Left ventricle myocardium superior (tissue), 1 donor: ENCODE results near the gene SHLD2. TPM values are rescaled to one million over a fixed set of nuclear protein-coding genes. Genes with fewer than 3 reads are reported as not detected.
"Not testable (repeated sequence)": the region's sequence is repeated elsewhere in the genome, so short reads cannot be mapped to it uniquely, and the experiment has no call there.

Experiments
- ATAC-seq: fragments of 200-7000 bp; cut with Tn5 transposase; one replicate; pipeline ENCODE4 v1.9.1; 2020; ENCODE audit warnings: mild to moderate bottlenecking, moderate library complexity
- DNase-seq: peaks from one replicate; pipeline ENCODE4 v3.0.0-alpha.2; 2020
- intact Hi-C: fragments of 100-400 bp; cut with micrococcal nuclease; formaldehyde crosslinking; loops from one replicate; pipeline ENCODE4 v1.11.0; 2022
- total RNA-seq: library from RNA; stranded (reverse); fragmentation: NEBNext Ultra II Directional; extraction: Animal tissue kit (Norgen Biotek cat#: 25700); gene quantifications from one replicate; pipeline ENCODE4 v1.2.1, GENCODE V29; 2021
- donor health status: DM: no; HTN: yes; CAD: no; lungs with severe emphysema.

SHLD2 gene
- total RNA-seq, 1 donor from 2014 or later: 12.1 TPM

DNA sequence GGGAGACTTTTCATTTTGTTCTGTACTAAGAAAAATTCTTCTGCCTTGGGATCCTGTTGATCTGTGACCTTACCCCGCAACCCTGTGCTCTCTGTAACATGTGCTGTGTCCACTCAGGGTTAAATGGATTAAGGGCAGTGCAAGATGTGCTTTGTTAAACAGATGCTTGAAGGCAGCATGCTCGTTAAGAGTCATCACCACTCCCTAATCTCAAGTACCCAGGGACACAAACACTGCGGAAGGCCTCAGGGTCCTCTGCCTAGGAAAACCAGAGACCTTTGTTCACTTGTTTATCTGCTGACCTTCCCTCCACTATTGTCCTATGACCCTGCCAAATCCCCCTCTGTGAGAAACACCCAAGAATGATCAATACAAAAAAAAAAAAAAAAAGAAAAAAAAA lies 13.4 kb upstream of the SHLD2 start:
- DNase-seq, intact Hi-C loops: not testable (repeated sequence)

DNA sequence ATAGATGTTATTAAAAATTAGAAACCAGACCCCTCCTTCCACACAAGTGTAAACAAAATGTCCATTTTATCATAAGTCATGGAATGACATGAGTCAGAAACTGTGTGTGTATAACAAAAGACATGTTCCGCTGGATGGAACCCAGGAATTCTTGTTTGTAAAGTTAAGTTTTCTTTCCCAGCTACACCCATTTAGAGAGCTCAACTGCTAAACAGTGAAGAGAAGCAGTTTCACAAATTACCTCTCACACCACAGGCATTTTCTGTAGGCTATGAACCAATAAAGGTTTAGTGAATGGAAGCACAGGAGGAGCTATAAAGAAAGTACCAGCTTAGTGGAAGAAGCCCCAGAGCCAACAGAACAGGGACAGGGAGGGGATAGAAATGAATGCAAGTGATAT lies 12.8 kb upstream of the SHLD2 start:
- intact Hi-C loops: not testable (repeated sequence)
- peak; percentile 53 for ATAC-seq

More for the DNA sequence above, 13.4 kb upstream of the SHLD2 start:
- not testable (repeated sequence) for ATAC-seq

DNA sequence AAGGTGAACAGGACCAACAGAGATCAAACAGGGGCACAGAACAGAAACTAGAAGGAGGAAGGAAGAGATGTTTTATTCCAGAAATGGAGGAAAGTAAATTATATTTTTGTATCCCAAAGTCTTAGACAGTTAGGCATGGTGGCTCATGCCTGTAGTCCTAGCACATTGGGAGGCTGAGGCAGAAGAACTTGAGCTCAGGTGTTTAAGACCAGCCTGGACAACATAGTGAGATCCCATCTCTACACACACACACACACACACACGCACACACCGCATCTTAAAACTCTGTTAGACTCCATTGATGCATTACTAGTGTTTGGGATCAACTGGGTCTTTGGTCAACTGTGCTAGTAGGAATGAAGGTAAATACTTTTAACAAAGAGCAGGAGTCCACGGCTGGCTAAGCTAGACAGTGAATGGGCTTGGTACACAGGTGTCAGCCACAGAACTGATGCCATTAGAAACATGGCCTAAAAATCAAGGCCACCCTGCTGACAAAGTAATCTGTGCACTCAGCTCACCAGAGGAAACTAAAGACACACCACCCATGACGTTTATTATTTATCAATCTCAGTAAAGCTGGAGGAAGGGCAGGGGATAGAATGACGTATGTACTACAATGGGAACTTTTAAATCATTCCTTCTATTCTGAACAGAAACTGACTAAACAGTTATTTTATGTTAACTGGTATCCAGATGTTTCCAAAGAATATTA lies 11.3 kb upstream of the SHLD2 start:
- intact Hi-C loops, DNase-seq: not testable (repeated sequence)
- peak; percentile 47 for ATAC-seq

More for the DNA sequence above, 12.8 kb upstream of the SHLD2 start:
- DNase-seq: not testable (repeated sequence)

DNA sequence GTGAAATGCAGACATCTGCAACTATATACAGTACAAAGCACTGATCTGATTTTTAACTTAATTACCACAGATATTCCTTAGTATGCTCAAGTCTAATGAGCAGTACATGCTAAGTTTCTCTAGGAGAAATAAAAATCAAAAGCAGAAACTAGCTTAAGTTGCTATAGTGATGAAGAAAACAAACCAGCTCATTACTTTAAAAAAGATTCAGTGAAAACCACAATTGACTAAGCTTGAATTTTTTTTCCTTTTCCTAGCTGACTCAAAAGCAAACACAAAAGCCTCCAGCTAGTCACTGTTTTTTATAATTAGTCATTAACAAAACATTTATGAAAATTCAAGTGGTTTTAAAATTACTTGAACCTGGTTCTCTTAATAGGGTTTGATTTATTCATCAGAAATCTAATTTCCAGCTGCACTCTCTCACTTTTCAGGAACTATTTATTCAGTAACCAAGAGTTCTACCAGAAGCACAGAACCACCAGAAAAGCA lies 10.7 kb upstream of the SHLD2 start:
- ATAC-seq: peak; percentile 24
- DNase-seq, intact Hi-C loops: not testable (repeated sequence)

DNA sequence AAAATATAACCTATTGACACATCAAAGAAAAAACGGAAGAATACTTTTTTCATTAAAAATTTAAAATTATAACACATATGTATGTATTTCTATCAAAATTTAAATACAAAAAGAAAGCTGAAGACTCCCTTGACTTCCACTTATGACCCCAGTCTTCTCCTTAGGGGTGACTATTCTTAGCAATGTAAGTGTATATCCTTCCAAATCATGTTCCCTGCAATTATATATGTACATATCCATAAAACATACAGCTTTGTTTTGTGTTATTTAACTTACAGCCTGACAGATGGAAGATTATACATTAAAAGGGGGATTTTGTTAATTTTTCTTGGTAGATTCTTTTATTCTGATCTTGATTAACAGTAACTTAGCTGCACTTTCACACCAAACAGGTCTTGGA lies 9.5 kb upstream of the SHLD2 start:
- intact Hi-C loops: no loop called here
- ATAC-seq (no peak), DNase-seq (no peak)

DNA sequence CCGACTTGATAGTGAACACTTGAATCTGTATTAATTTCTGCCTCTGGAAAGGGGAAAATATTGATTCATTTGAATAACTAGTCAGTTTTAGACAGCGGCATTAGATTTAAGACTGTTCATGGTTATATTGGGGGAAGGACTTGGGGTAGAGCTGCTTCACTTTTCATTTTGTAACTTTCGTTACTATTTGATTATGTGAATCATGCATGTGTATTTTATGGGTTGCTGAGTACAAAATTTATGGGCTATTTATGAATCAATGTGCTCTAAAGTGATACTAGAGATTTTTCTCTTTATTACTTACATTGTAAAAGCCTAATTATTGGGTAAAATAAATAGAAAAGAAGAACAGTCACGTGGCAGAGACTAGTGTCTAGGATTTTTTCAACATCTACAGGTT lies 5.3 kb upstream of the SHLD2 start:
- intact Hi-C loops: no loop called here
- ATAC-seq: no peak
- no peak for DNase-seq

DNA sequence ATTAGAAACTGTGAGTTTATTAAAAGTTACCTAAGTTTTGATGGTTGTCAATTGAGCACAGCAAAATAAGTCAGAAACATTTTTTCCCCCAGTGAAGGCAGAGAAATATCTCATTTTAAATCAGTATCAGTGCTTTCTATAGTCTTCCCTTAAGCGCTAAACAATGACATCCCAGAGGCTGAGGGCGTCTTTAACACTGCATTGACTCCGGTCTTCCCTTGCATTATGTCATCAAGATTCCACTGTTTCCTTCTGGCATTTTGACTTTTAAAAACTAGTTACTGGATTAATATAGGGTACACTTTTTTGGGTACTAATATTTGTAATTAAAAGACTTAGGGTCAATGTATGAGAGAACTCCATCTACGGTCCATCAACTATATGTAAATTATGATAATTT lies 4.2 kb upstream of the SHLD2 start:
- intact Hi-C loops: no loop called here
- ATAC-seq: no peak

DNA sequence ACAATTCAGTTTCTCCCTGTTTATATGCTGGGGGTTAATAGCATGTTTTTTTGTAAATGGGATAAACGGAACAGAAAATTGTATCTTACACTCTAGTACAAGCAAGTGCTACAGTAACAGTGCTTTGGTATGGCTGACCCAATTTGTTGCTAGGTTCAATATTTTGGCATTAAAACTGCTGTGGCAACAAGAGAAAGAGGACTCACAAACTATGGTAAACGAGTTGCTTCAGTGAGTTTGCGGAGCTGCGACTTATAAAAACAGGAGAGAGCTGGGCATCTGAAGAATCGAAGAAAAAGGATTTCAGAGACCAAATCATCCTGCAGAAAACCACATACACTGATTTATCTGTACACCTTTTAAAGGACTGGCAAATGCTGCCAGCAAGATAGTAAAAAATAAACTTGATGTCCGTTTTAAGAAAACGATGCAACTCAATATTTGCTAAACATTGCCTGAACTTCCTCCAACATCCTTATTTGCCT lies 2.6 kb upstream of the SHLD2 start:
- intact Hi-C loops: no loop called here
- ATAC-seq: no peak
- no peak for DNase-seq

More for the DNA sequence above, 4.2 kb upstream of the SHLD2 start:
- no peak for DNase-seq

DNA sequence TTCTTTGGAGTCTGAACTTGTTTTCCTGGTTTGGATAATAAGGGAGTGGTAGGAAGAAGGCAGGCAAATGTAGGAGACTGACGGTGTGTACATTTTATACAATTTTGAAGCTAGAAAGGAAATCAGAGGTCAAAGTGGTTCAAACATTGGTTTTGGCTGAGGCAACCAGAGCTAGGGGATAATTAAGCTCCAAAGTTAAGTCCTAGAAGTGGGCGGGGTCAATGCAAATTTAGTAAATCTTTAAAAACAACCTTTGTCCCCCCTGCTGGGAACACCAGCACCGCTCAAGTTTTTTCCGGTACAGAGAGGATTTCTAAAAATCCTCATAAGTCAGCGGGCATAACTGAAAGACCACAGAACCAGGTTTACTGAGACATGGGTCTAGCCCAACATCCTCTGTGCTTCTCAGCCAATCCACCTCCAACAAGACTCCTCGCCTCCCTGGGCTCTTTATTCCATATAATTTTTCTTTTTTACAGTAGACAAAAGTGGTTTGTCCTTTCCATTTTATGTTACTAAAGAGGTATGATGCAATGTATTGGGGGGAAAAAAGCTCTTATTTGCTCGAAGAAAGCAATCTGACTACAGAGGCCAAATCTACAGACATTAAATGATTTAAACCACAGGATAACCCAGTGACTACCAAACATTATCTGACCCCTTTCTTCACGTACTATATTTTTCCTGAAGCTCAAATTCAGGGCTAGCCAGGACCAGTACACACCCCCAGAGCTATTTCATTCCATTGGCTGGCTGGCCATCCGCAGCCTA lies 2.0 kb upstream of the SHLD2 start:
- no peak for ATAC-seq
- intact Hi-C loops: no loop called here
- no peak for DNase-seq

DNA sequence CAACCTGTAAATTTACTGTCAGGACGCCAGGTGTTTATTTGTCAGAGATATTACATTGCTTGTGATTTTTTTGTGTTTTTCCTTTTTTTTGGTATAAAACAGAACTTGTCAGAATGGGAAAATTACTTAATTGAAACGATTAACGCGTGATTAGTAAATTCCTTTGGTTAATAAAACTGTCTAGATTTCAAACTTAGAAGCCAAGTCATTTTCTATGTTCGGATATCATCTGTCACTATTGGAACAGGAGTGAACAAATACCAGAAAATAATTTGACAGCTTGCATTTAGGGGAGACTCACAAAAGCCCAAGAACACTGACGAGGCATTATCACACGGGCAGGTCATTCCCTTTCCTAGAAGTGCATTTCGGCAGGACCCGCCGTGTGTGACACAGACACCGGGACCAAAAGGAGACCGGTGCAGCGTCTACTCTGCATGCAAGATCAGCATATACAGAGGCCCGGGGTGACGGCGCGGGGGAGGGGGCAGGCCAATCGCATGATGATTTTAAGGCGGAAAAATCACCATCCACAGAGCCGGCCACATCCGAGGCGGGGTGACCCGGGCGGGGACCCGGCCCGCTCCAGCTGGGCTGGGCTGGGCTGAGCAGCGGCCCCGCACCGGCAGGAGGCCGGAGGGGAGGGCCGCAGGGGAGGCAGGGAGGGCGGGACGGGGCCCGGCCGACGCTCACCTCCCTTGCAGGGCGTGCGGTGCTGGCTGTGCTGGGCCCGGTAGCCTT lies 1.2 kb upstream of the SHLD2 start:
- intact Hi-C loops: no loop called here

DNA sequence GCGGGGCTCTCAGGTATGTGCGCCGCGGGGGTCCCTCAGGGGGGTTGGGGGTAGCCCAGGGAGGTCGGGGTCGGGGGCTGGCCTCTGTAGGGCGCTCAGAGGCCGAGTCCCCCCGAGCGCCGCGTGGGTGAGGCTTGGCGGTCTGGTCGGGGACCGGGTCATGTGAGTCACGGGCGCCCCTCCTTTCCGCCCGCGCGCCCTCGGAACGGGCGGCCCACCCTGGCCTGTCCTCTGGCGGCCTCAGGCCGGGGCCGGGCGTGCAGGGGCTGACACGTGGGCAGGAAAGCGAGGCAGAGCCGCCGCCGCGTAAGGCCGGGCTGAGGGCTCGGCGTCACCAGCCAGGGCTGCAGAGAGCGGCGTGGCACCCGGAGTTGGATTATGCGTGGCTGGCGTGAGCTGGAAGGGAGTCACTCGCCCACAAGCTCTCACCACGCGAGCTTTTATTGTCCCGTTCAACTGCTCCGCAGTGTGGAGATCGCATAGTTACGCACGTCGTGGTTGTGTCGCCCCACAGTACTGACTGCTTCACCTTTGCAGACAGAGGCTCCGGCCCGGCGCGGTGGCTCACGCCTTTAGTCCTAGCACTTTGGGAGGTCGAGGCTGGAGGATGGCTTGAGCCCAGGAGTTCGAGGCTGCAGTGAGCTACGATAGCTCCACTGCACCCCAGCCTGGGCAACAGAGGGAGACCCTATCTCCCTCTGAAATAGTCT lies 385 bp downstream of the SHLD2 start:
- peak; percentile 92 for DNase-seq
- intact Hi-C loops: no loop called here
- ATAC-seq: peak; percentile 89

More for the DNA sequence above, 1.2 kb upstream of the SHLD2 start:
- DNase-seq (peak; percentile 76), ATAC-seq (peak; percentile 33)

DNA sequence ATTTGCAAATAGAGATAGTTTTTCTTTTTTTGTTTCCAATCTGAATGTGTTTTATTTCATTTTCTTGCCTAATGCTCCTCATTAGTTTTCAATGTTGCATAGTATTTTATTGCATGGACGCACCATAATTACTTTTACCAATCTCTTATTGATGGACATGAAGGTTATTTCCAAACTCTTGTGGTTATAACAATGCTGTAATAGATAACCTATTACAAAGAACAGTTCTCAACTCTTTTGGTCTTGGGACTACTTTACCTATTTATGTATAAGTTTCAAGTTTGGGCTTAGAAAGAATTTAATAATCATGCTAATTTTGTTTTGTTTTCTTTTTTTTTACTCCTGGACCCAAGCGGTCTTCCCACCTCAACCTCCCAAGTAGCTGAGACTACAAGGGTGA lies 7.0 kb downstream of the SHLD2 start:
- DNase-seq: no peak
- no peak for ATAC-seq
- intact Hi-C loops: no loop called here

DNA sequence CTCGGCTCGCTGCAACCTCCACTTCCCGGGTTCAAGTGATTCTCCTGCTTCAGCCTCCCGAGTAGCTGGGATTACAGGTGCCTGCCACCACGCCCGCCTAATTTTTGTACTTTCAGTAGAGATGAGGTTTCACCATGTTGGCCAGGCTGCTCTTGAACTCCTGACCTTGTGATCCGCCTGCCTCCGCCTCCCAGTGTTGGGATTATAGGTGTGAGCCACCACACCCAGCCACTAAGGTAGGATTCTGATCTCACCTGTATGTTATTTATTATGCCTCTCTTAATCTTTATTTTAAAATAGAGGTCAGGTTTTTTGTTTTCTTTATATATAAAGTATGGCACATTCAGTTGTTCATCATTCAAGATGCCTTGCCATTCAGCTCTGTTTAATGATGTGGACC lies 9.7 kb downstream of the SHLD2 start:
- DNase-seq, intact Hi-C loops, ATAC-seq: not testable (repeated sequence)

DNA sequence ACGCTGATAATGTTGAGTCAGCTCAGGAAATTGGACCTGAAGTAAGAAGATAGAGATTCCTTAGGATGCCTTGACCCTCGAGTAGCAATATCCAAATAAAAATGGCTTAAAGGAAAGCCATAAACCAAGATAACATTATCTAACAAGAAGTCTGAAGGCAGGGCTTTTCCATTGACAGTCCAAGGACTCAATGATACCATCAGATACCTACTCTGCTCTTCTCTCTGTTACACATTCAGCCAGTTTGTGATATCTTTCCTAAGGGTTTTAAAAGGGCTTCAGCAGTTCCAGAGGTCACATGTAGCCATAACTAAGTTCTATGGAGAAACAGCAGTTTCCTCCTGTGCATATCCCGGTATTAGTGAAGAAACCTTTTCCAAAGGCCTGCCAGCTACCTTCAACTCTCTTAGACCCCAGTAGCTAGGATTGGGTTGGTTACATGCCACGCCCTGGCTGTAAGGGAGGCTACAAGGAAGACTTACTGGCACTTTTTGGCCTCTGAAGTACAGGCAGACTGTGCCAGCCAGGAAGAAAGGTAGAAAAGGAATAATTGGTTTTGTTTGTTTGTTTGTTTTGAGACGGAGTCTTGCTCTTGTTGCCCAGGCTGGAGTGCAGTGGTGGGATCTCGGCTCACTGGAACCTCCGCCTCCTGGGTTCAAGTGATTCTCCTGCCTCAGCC lies 10.6 kb downstream of the SHLD2 start:
- ATAC-seq (no peak), DNase-seq (no peak)
- intact Hi-C loops: no loop called here

DNA sequence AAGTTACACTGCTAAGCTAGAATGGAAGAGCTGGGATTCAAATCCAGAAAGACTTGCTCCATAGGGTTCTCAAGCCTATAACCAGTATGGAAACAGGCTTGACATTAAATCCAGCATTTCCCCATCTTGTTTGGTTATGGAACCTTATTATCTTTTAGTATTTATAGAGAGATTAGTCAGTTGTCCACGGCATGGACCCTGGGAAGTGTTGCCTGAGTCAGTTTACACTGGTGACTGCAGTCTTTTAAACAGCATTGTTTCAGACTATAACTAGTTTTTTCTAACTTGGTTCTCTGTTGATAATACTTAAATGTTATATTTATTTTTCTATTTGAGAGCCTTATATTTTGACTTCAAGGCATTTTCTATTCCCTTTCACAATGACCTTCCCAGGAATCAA lies 23.1 kb downstream of the SHLD2 start:
- intact Hi-C loops, ATAC-seq, DNase-seq: not testable (repeated sequence)

DNA sequence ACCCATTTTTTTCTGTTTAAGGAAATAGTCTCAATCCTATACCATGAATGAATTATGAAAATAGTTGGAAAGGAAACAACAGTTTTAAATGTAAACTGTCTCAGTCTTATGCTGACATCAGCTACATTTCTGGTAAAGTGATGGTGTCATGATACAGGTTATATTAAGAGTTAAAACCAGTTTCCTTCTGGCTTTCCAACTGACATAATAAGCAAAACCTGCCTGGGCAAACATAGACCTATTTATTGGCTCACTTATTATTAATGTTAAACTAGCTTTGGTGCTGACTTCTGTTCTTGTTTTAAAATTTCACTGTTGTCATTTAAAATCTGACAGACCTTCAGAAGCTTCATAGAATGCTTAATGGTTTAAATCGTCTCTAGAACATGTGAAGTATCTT lies 24.0 kb downstream of the SHLD2 start:
- intact Hi-C loops, ATAC-seq, DNase-seq: not testable (repeated sequence)

DNA sequence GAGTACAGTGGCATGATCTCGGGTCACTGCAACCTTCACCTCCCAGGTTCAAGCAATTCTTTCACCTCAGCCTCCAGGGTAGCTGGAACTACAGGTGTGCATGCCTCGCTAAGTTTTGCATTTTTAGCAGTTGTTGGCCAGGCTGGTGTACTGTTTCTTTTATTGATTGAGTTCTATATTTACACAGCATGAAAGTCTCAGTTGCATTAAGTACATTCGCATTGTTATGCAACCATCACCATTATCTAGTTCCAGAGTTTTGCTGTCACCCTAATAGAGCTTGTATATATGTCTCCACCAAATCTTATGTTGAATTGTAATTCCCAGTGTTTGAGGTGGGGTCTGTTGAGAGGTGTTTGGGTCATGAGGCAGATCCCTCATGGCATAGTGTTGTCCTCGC lies 28.3 kb downstream of the SHLD2 start:
- DNase-seq, ATAC-seq, intact Hi-C loops: not testable (repeated sequence)

DNA sequence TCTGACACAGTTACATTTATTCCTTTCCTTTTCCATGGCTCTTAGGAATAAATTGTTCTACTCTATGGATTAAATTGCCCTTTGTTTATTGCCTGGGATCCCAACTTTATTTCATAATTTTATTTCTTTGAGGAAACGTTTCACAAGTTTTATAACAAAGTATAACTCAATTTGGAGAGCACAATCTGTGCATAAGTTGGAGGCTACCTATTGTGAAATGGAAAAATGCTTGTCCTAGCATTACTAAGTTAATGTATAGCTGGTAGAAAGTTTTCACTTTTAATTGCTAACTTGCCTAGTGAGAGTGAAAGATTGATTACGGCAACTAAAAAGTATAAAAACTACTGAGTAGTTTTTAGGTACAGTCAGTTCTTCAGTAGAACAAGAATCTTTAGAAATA lies 32.0 kb downstream of the SHLD2 start:
- ATAC-seq, DNase-seq, intact Hi-C loops: not testable (repeated sequence)
